Measurements from ENCODE around the gene DIP2B.

DNA sequence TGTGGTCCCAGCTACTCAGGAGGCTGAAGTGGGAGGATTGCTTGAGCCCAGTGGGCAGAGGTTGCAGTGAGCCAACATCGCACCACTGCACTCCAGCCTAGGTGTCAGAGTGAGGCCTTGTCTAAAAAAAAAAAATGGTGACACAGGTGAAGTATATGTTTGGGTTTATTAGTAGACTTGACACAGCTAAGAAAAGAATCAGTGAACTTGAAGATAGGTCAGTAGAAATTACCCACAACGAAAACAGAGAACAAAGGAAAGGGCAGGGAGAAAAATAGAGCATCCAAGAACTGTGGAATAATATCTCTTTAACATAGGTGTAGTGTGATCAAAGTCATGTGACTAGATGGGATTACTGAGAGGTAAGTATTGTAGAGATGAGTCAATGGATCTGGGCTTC lies 282.8 kb downstream of the DIP2B start:
- no peak for TF ChIP-seq EP300 (IDR thresholded peaks at IDR 0.05)
- TF ChIP-seq, protein P1, sequence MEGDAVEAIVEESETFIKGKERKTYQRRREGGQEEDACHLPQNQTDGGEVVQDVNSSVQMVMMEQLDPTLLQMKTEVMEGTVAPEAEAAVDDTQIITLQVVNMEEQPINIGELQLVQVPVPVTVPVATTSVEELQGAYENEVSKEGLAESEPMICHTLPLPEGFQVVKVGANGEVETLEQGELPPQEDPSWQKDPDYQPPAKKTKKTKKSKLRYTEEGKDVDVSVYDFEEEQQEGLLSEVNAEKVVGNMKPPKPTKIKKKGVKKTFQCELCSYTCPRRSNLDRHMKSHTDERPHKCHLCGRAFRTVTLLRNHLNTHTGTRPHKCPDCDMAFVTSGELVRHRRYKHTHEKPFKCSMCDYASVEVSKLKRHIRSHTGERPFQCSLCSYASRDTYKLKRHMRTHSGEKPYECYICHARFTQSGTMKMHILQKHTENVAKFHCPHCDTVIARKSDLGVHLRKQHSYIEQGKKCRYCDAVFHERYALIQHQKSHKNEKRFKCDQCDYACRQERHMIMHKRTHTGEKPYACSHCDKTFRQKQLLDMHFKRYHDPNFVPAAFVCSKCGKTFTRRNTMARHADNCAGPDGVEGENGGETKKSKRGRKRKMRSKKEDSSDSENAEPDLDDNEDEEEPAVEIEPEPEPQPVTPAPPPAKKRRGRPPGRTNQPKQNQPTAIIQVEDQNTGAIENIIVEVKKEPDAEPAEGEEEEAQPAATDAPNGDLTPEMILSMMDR (IDR thresholded peaks at IDR 0.05): no peak

All from ovary (tissue), 3 donors.